ENCODE measurements around the gene CFAP47.

- TF ChIP-seq, protein P1, sequence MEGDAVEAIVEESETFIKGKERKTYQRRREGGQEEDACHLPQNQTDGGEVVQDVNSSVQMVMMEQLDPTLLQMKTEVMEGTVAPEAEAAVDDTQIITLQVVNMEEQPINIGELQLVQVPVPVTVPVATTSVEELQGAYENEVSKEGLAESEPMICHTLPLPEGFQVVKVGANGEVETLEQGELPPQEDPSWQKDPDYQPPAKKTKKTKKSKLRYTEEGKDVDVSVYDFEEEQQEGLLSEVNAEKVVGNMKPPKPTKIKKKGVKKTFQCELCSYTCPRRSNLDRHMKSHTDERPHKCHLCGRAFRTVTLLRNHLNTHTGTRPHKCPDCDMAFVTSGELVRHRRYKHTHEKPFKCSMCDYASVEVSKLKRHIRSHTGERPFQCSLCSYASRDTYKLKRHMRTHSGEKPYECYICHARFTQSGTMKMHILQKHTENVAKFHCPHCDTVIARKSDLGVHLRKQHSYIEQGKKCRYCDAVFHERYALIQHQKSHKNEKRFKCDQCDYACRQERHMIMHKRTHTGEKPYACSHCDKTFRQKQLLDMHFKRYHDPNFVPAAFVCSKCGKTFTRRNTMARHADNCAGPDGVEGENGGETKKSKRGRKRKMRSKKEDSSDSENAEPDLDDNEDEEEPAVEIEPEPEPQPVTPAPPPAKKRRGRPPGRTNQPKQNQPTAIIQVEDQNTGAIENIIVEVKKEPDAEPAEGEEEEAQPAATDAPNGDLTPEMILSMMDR (IDR thresholded peaks at IDR 0.05 in 8 of 11, conservative IDR thresholded peaks at IDR 0.05 in 3 of 11): no peak
- no peak for TF ChIP-seq POLR2A (IDR thresholded peaks at IDR 0.05)
- no peak for TF ChIP-seq POLR2AphosphoS5 (IDR thresholded peaks at IDR 0.05)
Measured at GRCh38 chrX:36159254-36159653, 239.7 kb downstream of the CFAP47 start.

All from spleen (tissue), 7 donors.